NCI-H1930 (cell line): ENCODE measurements around the gene NEDD8.
A peak's percentile ranks its signal among the peaks of the same experiment; 100 is the strongest.

ENCODE experiments used
- DNase-seq, 2 experiments: peaks; one replicate each; lab custom pipeline; 2025; lab: John Stamatoyannopoulos, UW

The NEDD8 gene

GRCh38 chr14:24179961-24180796 is 52.0 kb downstream of the NEDD8 start:
- DNase-seq: no peak

- DNase-seq: no peak
Measured at GRCh38 chr14:24179294-24179960, 52.7 kb downstream of the NEDD8 start.

DNA sequence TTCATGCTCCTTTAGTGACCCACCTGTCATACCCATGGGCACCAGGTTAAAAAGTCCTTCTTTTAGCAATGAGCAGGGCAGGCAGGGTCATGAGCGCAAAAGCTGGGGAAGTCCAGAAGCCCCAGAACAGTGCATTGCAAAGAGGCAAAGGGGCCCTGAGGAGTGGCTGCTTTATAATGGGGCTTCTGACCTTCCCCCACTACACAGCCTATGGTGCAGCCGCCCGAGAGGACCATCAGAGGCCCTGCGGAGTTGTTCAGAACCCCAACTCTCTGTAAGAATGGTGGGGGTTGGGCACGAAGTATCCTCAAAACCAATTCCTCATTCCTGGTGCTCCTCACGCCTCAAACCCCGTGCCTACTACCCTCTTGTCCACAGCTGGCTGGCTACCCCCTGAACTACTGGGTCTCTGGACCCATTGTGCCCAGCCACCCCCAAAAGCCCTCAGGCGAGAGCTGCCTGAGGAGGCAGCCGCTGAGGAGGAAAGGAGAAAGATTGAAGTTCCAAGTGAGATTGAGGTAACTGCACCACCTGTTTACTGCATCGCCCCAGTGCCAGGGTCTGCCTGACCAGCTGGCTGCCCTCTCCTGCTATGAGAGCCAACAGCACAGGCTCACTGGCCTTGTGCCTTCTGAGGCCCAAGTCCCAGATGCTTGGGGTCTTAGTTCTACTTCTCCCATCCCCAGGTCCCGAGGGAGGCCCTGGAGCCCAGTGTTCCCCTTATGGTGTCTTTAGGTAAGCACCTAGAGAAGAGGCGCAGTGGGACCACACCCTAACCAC is 53.6 kb downstream of the NEDD8 start:
- no peak for DNase-seq

- DNase-seq: no peak
Measured at GRCh38 chr14:24177891-24178290, 54.3 kb downstream of the NEDD8 start.

- no peak for DNase-seq
Measured at GRCh38 chr14:24177041-24177825, 54.9 kb downstream of the NEDD8 start.

- DNase-seq: no peak
Measured at GRCh38 chr14:24176599-24176998, 55.6 kb downstream of the NEDD8 start.

- no peak for DNase-seq
Measured at GRCh38 chr14:24172871-24173281, 59.3 kb downstream of the NEDD8 start.

DNA sequence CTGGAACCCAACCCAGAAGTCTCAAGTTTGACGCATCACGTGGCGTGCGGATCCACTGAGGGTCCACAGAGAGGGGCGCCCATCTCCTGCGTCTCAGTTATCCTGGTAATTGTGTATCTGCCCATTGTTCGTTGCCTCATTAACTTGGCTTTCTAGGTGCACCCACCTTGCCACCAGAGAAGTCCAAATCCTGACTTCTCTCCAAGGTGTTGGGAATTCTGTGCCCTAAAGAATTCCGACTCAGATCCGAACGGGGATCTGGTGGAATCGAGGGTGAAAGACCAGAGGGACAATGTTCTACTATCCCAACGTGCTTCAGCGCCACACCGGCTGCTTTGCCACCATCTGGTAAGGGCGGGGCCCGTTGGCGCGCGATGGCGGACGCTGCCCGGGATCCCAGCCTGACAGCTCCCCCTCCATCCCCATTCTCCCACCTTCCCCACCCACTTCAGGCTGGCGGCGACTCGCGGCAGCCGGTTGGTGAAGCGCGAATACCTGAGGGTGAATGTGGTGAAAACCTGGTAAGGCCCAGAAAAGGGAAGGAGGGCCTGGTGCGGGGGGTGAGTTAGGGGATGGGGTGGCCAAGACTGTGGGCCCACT is 59.8 kb downstream of the NEDD8 start:
- no peak for DNase-seq

DNA sequence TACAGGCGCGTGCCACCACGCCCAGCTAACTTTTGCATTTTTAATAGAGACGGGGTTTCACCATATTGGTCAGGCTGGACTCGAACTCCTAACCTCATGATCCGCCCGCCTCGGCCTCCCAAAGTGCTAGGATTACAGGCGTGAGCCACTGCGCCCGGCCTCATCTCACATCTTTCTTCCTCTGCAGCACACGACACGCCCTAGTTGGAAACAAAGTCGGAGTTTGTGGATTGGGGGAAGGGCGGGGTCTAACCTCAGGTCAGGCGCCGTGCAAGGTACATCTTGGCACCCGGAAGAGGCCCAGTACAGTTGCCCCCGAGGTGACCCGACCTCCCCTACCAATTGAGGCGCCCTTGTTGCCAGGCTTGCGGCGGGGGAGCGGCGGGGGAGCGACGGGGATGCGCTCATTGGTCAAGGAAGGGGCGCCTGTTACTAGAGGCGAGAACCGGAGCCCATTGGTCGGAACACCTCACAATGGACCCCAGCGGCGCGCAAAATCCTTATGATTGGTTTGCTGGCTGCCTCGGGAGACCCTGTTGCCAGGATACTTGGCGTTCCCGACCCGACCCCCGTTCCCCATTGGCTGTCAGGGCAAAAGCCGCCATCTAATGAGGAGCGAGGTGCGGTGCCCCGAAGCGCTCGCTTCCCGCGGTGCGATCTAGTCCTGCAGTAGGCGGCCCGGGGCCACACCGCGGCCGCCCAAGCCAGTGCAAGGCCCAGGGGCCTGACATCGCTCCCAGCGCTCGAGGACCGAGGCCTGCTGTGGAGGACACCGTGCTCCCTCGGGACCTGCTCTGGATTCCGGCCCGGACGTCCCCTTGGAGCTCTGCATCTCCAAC is 60.5 kb downstream of the NEDD8 start, which contains the start of gene REC8:
Gene REC8, plus strand, starts transcription at position 659 of the 839 bp plus-strand sequence. CDS start 473 bp downstream, outside the sequence.
- DNase-seq: peak; percentile 63 to 82

- peak in 1 of 2 experiments; percentile 28 for DNase-seq
Measured at GRCh38 chr14:24167469-24168114, 64.6 kb downstream of the NEDD8 start.
